GM12865 (cell line): Measurements from ENCODE around the gene ID1.
"Not testable (repeated sequence)": the region's sequence is repeated elsewhere in the genome, so short reads cannot be mapped to it uniquely, and the experiment has no call there.

Source experiments
- DNase-seq: peaks from one replicate; pipeline ENCODE4 v3.0.0; 2010; ENCODE audit warnings: low read depth
- H3K4me3 ChIP-seq: 2 replicates; pipeline ENCODE4 v1.5.1; 2011; ENCODE audit warnings: mild to moderate bottlenecking, low read depth, low read length, control low read depth
- CTCF ChIP-seq: IDR thresholded peaks from 2 replicates; pipeline ENCODE4 v1.5.1; 2011; ENCODE audit warnings: low read length, control low read depth, low read depth, inconsistent platforms; ENCODE audit not compliant: insufficient read depth; ENCODE audit errors: missing control alignments

Gene ID1

GRCh38 chr20:31607640-31608250 is 2.7 kb downstream of the ID1 start:
- TF ChIP-seq CTCF = no peak
- no peak overlapping the region for H3K4me3 ChIP-seq
- no peak for DNase-seq

- no peak for DNase-seq
Measured at GRCh38 chr20:31608251-31608945, 3.3 kb downstream of the ID1 start.

GRCh38 chr20:31612271-31612640 is 7.2 kb downstream of the ID1 start:
- not testable (repeated sequence) for DNase-seq, H3K4me3 ChIP-seq

More at GRCh38 chr20:31608251-31608945, 3.3 kb downstream of the ID1 start:
- H3K4me3 ChIP-seq = no peak overlapping the region
- TF ChIP-seq CTCF = no peak

GRCh38 chr20:31615416-31615815 is 10.3 kb downstream of the ID1 start:
- no peak for DNase-seq
- H3K4me3 ChIP-seq = no peak overlapping the region
- no peak for TF ChIP-seq CTCF

GRCh38 chr20:31617432-31618104 is 12.5 kb downstream of the ID1 start:
- H3K4me3 ChIP-seq = no peak overlapping the region
- DNase-seq = peak; percentile 43
- no peak for TF ChIP-seq CTCF

- H3K4me3 ChIP-seq = no peak overlapping the region
- TF ChIP-seq CTCF = no peak
- no peak for DNase-seq
Measured at GRCh38 chr20:31620246-31620645, 15.2 kb downstream of the ID1 start.

- not testable (repeated sequence) for H3K4me3 ChIP-seq, DNase-seq
Measured at GRCh38 chr20:31623123-31623505, 18.0 kb downstream of the ID1 start.

GRCh38 chr20:31626534-31626933 is 21.4 kb downstream of the ID1 start:
- H3K4me3 ChIP-seq, DNase-seq: not testable (repeated sequence)

GRCh38 chr20:31628057-31628456 is 23.0 kb downstream of the ID1 start:
- H3K4me3 ChIP-seq, DNase-seq: not testable (repeated sequence)
